Left kidney (tissue), 2 donors: ENCODE results near the gene UQCRQ. TPM values are rescaled to one million over a fixed set of nuclear protein-coding genes. Genes with fewer than 3 reads are reported as not detected.
"Not testable (repeated sequence)": the region's sequence is repeated elsewhere in the genome, so short reads cannot be mapped to it uniquely, and the experiment has no call there.

Experiments
- DNase-seq: peaks from one replicate; pipeline ENCODE4 v3.0.0-alpha.2; 2013
- polyA plus RNA-seq: library from polyadenylated mRNA; unstranded; fragments of 120-200 nt; gene quantifications from one replicate; pipeline ENCODE4 v1.2.1, GENCODE V29; 2013; ENCODE audit not compliant: insufficient read length

Gene UQCRQ
- polyA plus RNA-seq, 1 donor: 173 TPM

DNA sequence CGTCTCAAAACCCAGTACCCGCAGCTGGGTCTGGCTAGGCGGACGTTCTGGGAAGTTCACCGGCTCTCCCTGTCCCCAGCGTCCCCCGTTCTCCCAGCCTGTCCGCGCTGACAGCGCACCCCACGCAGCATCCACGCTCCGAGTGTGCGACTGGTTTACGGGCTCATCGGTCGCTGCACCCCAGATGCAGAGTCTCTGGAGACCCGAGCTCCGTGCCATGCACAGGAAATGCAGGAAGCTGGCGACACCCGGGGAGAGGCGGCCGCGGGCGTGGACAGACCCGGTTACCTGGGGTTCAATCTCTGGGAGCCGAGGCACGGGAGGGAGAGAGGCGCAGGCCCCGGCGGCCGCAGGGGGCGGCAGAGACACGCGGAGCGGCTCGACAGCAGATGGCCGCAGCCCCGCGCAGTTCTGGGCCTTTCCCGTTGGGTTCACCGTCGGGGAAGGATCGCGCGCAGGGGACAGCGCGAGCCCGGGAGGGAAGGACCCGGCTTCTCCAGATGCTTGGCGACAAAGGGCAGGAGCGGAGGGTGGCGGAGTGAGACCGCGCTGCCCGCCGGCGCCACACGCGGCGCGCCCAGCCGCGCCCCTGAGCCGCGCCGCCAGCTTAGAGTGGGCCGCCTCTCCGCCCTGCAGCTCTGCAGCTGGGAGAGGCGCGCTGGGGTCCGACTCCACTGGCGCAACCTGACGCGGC is 36.6 kb upstream of the UQCRQ start:
- peak; percentile 77 for DNase-seq

DNA sequence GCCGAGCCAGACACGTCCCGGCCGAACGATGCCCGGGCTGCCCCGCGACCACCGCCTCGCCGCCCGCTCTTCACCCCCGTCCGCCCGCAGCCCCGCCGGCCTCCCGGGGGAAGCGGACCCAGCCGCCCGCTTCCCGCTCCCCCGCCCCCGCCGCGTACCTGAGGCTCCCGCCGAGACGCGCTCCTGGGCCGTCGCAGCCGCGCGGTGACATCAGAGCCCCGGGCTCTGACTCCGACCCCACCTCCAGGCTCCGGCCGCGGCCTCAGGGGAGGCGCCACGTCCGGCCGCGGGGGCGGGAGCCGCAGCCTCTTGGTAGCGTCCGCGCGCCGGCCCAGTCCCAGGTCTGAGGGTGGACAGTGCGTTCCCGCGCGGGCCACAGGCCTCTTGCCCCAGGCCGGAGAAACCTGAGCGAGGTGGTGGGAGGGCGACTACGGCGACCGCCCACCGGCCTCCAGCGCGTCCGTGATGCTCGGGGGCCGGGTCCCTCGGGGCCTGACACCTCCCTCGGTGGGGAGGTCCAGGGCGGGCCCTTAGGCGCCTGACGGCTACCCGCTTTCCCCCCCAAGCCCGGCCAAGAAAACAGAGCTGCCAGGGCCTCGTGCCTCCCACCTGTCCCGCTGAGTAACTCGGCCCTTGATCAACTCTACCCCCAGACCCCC is 35.9 kb upstream of the UQCRQ start, which contains the start of gene SHROOM1:
Gene SHROOM1 (minus strand): TSS at position 212 of the 659 bp plus-strand sequence. CDS start 4,507 bp downstream, outside the sequence.
- no peak for DNase-seq

DNA sequence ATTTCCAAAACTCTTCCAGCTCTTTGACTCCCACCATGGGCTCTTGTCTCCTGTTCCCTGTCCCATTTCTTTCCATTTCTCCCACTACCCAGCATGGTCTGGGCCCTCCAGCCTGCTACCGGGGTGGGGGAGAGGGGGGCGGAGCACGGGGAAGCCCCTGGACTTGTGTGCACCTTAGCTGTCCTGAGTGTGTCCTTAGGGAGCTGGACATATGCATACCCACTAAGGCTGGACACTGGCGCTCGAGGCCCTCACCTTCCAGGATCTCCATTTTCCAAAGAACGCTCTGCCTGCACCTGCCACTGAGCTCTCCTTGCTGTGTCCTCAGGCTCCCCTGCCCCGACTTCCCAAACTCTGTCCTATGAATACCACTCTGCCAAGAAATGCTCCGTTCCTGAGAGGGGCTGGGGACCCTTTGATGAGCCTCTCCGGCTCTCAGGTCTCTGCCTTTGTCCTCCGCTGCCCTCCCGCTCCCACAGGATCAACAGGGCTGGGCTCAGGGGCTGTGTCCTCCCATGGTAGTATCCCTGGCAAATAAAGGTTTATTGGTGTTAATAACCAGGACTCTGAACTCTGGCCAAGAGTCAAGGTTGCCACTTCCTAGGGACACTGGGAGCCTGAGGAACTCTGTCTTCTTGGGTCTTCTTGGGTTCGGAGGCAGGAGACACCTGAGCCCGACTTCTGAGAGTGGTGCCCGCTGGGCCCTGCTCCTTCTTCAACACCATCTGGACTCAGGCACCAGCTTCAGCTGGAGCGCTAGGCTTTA is 35.2 kb upstream of the UQCRQ start:
- no peak for DNase-seq

DNA sequence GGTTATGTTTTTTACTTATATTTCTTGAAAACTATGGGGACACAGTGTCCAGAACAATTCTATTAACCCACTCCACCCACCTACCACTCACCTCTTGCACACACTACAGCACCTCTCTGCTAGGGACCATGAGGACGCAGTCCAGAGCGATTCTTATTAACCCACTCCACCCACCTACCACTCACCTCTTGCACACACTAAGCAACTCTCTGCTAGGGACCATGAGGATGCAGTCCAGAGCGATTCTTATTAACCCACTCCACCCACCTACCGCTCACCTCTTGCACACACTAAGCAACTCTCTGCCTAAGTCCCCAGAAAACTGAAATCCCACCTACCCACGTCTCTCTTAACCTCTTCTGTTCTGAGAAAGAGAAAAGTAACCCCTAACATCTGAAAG is 33.8 kb upstream of the UQCRQ start:
- DNase-seq: no peak

- DNase-seq: no peak
Observed at GRCh38 chr5:132834057-132834456, 32.4 kb upstream of the UQCRQ start.

DNA sequence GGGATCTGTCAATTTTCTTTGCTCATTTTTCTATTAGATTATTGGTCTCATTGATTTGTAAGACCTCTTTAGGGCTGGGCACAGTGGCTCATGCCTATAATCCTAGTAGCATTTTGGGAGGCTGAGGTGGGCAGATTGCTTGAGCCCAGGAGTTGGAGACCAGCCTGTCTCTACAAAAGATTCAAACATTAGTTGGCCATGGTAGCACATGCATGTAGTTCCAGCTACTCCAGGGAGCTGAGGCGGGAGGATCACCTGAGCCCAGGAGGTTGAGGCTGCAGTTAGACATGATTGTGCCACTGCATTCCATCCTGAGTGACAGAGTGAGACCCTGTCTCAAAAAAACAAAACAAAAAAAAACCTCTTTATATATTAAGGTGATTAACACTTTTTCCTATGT is 29.6 kb upstream of the UQCRQ start:
- no peak for DNase-seq

- no peak for DNase-seq
Observed at GRCh38 chr5:132837868-132838267, 28.6 kb upstream of the UQCRQ start.

- no peak for DNase-seq
Observed at GRCh38 chr5:132838516-132839282, 27.7 kb upstream of the UQCRQ start.

- DNase-seq: no peak
Observed at GRCh38 chr5:132839426-132840301, 26.8 kb upstream of the UQCRQ start.

- no peak for DNase-seq
Observed at GRCh38 chr5:132840313-132840712, 26.1 kb upstream of the UQCRQ start.

- DNase-seq: no peak
Observed at GRCh38 chr5:132840896-132841295, 25.5 kb upstream of the UQCRQ start.

GRCh38 chr5:132841305-132841704 is 25.1 kb upstream of the UQCRQ start:
- DNase-seq: no peak

GRCh38 chr5:132848270-132848669 is 18.2 kb upstream of the UQCRQ start:
- DNase-seq: no peak

- DNase-seq: no peak
Observed at GRCh38 chr5:132849347-132849746, 17.1 kb upstream of the UQCRQ start.

DNA sequence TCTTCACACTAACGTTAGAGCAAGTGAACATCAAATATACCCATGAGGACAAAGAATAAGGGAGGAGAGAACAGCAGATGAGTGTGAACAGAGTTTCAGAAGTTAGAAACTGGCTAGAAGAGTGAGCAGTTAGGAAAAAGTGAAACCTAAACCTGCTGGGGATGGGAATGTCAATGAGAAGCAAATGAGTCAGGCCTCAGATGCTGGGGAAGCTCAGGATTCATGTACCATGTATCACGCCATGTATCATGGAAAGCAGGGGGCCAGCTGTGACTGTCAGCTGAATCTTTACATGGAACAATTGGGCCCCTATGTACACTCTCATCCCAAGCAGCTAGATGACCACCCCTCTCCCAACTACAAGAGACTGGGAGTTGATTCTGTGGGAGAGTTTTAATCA is 16.4 kb upstream of the UQCRQ start:
- DNase-seq: no peak

DNA sequence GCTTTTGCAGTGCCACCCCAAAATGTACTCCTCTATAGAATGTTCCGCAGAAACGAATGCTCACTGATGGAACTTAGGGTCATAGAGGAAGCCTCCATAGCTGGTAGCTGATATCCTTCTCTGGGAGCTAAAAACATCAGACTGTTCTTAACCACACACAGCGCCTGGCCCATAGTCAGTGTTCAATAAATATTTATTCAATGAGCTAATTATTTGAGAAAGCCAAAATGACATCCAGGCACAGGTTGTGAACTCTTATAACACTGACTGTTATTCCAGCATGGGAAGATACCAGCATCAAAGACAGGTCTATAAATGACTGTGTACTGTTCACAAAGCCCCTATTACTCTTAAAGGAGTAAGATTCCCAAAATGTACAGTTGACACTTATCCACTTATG is 13.1 kb upstream of the UQCRQ start:
- DNase-seq: no peak

DNA sequence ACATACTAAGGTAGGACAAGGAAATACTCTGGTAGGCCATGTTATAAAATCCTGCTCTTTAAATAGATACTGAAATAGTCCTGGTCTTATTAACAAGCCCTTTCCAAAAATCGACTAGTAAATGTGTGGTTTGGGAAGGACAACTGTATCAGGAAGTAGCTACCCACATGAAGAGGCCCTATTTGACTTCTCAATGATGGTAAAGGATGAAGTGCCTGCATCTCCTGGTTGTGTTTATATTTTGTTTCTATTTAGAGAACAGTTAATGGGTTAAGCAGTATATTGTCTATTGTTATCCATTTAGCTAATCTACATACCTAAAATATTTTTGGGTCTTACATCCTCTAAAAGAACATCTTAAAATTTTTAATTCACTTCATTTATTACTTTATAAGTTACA is 12.7 kb upstream of the UQCRQ start:
- no peak for DNase-seq

GRCh38 chr5:132854301-132854700 is 12.1 kb upstream of the UQCRQ start:
- DNase-seq: no peak

DNA sequence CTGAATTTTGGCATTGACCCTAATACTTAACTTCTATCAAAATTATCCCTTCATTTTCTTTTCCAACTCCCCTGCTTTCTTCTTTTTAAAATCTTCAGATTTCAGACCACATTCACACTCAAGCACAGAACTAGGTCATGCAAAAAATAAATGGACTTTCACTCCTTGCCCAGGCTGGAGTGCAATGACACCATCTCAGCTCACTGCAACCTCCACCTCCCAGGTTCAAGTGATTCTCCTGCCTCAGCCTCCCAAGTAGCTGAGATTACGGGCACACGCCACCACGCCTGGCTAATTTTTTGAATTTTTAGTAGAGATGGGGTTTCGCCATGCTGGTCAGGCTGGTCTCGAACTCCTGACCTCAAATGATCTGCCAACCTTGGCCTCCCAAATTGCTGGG is 11.4 kb upstream of the UQCRQ start:
- not testable (repeated sequence) for DNase-seq

DNA sequence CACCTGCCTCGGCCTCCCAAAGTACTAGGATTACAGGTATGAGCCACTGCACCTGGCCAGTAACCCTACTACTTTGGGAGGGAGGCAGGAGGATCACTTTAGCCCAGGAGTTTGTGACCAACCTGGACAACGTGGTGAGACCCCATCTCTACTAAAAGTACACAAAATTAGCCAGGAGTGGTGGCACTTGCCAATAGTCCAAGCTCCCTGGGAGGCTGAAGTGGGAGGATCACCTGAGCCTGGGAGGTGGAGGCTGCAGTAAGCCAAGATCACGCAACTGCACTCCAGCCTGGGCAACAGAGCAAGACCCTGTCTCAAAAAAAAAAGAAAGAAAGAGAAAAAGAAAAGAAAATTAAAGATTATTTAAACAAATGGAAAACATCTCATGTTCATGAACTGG is 10.4 kb upstream of the UQCRQ start:
- no peak for DNase-seq

GRCh38 chr5:132859889-132860437 is 6.5 kb upstream of the UQCRQ start:
- DNase-seq: no peak
